CD1c-positive myeloid dendritic cell (primary cell): ENCODE data around the gene SLAMF6.
"Not testable (repeated sequence)": the region's sequence is repeated elsewhere in the genome, so short reads cannot be mapped to it uniquely, and the experiment has no call there.

ENCODE experiments used
- DNase-seq: peaks from one replicate; pipeline ENCODE4 v3.0.0-alpha.2; 2016; ENCODE audit errors: extremely low spot score

The SLAMF6 gene

GRCh38 chr1:160542303-160542945, 19.4 kb upstream of the SLAMF6 start:
- DNase-seq: no peak

- no peak for DNase-seq
Measured at GRCh38 chr1:160541622-160542302, 18.7 kb upstream of the SLAMF6 start.

- no peak for DNase-seq
Measured at GRCh38 chr1:160540859-160541233, 17.8 kb upstream of the SLAMF6 start.

- DNase-seq: peak; percentile 68
Measured at GRCh38 chr1:160539990-160540858, 17.2 kb upstream of the SLAMF6 start.

- no peak for DNase-seq
Measured at GRCh38 chr1:160539684-160539989, 16.6 kb upstream of the SLAMF6 start.

- no peak for DNase-seq
Measured at GRCh38 chr1:160538985-160539651, 16.1 kb upstream of the SLAMF6 start.

GRCh38 chr1:160537714-160538665, 14.9 kb upstream of the SLAMF6 start:
- DNase-seq: no peak

- no peak for DNase-seq
Measured at GRCh38 chr1:160534823-160535605, 12.0 kb upstream of the SLAMF6 start.

GRCh38 chr1:160532557-160532813, 9.4 kb upstream of the SLAMF6 start:
- DNase-seq: not testable (repeated sequence)

- not testable (repeated sequence) for DNase-seq
Measured at GRCh38 chr1:160531809-160532556, 8.9 kb upstream of the SLAMF6 start.

- not testable (repeated sequence) for DNase-seq
Measured at GRCh38 chr1:160529401-160529952, 6.4 kb upstream of the SLAMF6 start.

- not testable (repeated sequence) for DNase-seq
Measured at GRCh38 chr1:160523789-160524188, 734 bp upstream of the SLAMF6 start.

- DNase-seq: no peak
Measured at GRCh38 chr1:160522136-160522535, 919 bp downstream of the SLAMF6 start.

- DNase-seq: no peak
Measured at GRCh38 chr1:160521554-160521953, 1.5 kb downstream of the SLAMF6 start.

GRCh38 chr1:160520999-160521398, 2.1 kb downstream of the SLAMF6 start:
- DNase-seq: no peak

- DNase-seq: no peak
Measured at GRCh38 chr1:160520582-160520981, 2.5 kb downstream of the SLAMF6 start.

GRCh38 chr1:160519642-160520435, 3.2 kb downstream of the SLAMF6 start:
- DNase-seq: no peak

- not testable (repeated sequence) for DNase-seq
Measured at GRCh38 chr1:160517519-160517918, 5.5 kb downstream of the SLAMF6 start.

GRCh38 chr1:160515908-160516307, 7.1 kb downstream of the SLAMF6 start:
- not testable (repeated sequence) for DNase-seq
